SK-N-SH treated with all-trans-retinoic acid at 6 μM for 48 hours (cell line): ENCODE measurements around the gene MEIKIN.

Source experiments
- CREB5 ChIP-seq: fragments of 250-450 bp; sonication (Bioruptor Pico); IDR thresholded peaks from 2 replicates; pipeline ENCODE4 v1.5.1; 2020; ENCODE audit warnings: low read depth, mild to moderate bottlenecking, moderate library complexity
- CSDC2 ChIP-seq: fragments of 250-450 bp; sonication (Bioruptor Pico); IDR thresholded peaks from 2 replicates; pipeline ENCODE4 v1.5.0; 2020; ENCODE audit warnings: mild to moderate bottlenecking, moderate library complexity
- CSRNP3 ChIP-seq: fragments of 250-450 bp; sonication (Bioruptor Pico); IDR thresholded peaks from 2 replicates; pipeline ENCODE4 v1.5.1; 2021; ENCODE audit warnings: mild to moderate bottlenecking, moderate library complexity
- ESRRG ChIP-seq: fragments of 250-450 bp; sonication (Bioruptor Pico); IDR thresholded peaks from 2 replicates; pipeline ENCODE4 v1.6.1; 2021; ENCODE audit warnings: mild to moderate bottlenecking
- PATZ1 ChIP-seq: fragments of 250-450 bp; sonication (Bioruptor Pico); IDR thresholded peaks from 2 replicates; pipeline ENCODE4 v1.8.0; 2020; ENCODE audit warnings: mild to moderate bottlenecking, moderate library complexity, borderline replicate concordance
- TCF4 ChIP-seq: fragments of 250-450 bp; sonication (Bioruptor Pico); IDR thresholded peaks from 2 replicates; pipeline ENCODE4 v1.8.0; 2021; ENCODE audit warnings: mild to moderate bottlenecking, moderate library complexity, borderline replicate concordance
- TOX ChIP-seq: fragments of 250-450 bp; sonication (Bioruptor Pico); IDR thresholded peaks from 2 replicates; pipeline ENCODE4 v1.8.0; 2021; ENCODE audit warnings: mild to moderate bottlenecking, moderate library complexity, borderline replicate concordance
- TSHZ2 ChIP-seq: fragments of 250-450 bp; sonication (Bioruptor Pico); IDR thresholded peaks from 2 replicates; pipeline ENCODE4 v1.5.0; 2020; ENCODE audit warnings: mild to moderate bottlenecking, moderate library complexity
- ZC3H10 ChIP-seq: fragments of 250-450 bp; sonication (Bioruptor Pico); IDR thresholded peaks from 2 replicates; pipeline ENCODE4 v1.5.1; 2021; ENCODE audit warnings: mild to moderate bottlenecking, moderate library complexity
- ZFP3 ChIP-seq: fragments of 250-450 bp; sonication (Bioruptor Pico); IDR thresholded peaks from 2 replicates; pipeline ENCODE4 v1.5.0; 2020; ENCODE audit warnings: mild to moderate bottlenecking, moderate library complexity
- ZFP30 ChIP-seq: fragments of 450-650 bp; formaldehyde crosslinking; IDR thresholded peaks from 2 replicates; pipeline ENCODE4 v1.5.0; 2022; ENCODE audit warnings: mild to moderate bottlenecking, moderate library complexity
- ZNF70 ChIP-seq: fragments of 450-650 bp; formaldehyde crosslinking; IDR thresholded peaks from 2 replicates; pipeline ENCODE4 v1.5.0; 2020; ENCODE audit warnings: mild to moderate bottlenecking, moderate library complexity

GRCh38 chr5:131814990-131815389 is 130.5 kb downstream of the MEIKIN start:
- no peak for TF ChIP-seq ZFP30 (CRISPR knock-in tag)
- TF ChIP-seq TSHZ2 (CRISPR knock-in tag) = no peak
- TF ChIP-seq PATZ1 = no peak
- TF ChIP-seq CREB5 (CRISPR knock-in tag) = no peak
- TF ChIP-seq ZFP3 (CRISPR knock-in tag) = no peak
- TF ChIP-seq CSDC2 = no peak
- no peak for TF ChIP-seq TOX
- TF ChIP-seq ZNF70 (CRISPR knock-in tag) = no peak
- no peak for TF ChIP-seq TCF4 (CRISPR knock-in tag)
- TF ChIP-seq ESRRG (CRISPR knock-in tag) = no peak
- no peak for TF ChIP-seq ZC3H10 (CRISPR knock-in tag)
- no peak for TF ChIP-seq CSRNP3 (CRISPR knock-in tag)
